ENCODE results near the gene RNF224. TPM values are rescaled to one million over a fixed set of nuclear protein-coding genes. Genes with fewer than 3 reads are reported as not detected.

The RNF224 gene
- total RNA-seq, 1 experiment from 2014 or later, result 3.9 TPM

DNA sequence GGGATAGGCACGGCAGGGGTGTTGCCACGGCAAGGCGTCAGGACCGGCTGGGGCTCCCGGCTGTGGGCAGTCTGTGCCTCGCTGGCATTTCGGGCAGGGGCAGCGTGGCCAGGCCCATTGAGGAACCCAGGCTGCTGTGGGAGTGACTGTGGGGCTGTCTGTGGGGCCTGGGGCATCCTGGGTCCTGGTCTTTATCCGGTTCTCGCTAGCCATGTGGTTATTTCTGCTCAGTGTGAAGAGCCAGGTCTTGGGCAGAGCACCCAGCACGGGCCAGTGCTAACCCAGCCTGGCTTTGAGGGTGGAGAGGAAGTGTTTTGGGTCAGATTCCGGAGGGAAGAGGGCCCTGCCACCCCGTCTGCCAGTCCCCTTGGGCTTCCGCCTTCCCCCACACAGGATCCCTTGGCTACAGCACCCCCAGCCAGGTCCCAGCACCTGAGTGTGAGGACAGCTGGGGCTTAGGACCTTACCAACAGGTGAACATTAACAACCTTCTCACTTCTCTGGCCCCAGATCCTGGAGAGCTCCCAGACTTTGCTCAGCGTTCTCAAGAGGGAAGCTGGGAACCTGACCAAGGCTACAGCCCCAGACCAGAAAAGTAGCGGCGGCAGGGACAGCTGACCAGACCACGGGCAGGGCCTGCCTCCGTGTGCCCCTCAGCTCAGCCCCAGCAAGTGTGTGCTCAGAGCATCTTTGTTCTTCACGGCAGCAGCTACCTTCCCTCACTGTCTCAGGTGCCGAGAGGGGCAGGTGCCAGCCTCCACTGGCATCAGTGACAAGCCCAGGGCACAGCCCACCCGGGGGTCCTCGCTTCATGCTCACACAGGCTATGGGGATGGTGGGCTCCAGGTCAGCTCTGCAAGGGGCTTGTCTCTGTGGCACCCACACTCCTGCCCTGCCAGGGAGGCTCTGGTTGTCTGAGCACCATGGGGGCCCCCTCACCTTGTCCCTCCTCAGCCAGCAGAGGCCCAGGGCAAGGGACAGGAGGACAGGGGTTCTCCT is 37.7 kb upstream of the RNF224 start:
- Histone ChIP-seq H3K4me1 (replicated peaks; ENCODE audit: insufficient read depth) (peaks cover 38% of the 10 kb centered on the region), H3K36me3 (ENCODE audit: low read depth) (no peaks in the 10 kb centered on the region), H3K27ac (peak overlapping the region; percentile 74), H3K4me2 (peak overlapping the region; percentile 92), H3K27me3 (ENCODE audit: insufficient read depth, low read depth) (no peaks in the 10 kb centered on the region), H3K79me2 (ENCODE audit: low read depth) (peaks cover 46% of the 10 kb centered on the region), H3K9me2 (ENCODE audit: insufficient read depth) (no peaks in the 10 kb centered on the region), H2AFZ (peak overlapping the region; percentile 56), H4K20me1 (ENCODE audit: insufficient read depth) (peaks cover 32% of the 10 kb centered on the region), H3F3A (ENCODE audit: insufficient read depth, low read depth) (peaks cover 18% of the 10 kb centered on the region), H3K9me3 (ENCODE audit: insufficient read depth, low read depth) (no peaks in the 10 kb centered on the region), H3K4me3 (peak overlapping the region; percentile 97)
- POLR2A ChIA-PET (ENCODE audit: unreplicated experiment), result interaction anchor here (0.6 to 1.8 kb wide), 14 partner anchors 9 to 269 kb away, joined by 3 to 14 read pairs (median 6); partner anchors contain the start of genes CYSRT1, NSMF, RNF208 and TPRN
- intact Hi-C loops (cut with micrococcal nuclease; ENCODE audit: unreplicated experiment), result loop anchor here (1.0 to 2.0 kb wide), 4 partner anchors 11 to 61 kb away; partner anchors contain the start of genes TMEM210 and TPRN
- CTCF ChIA-PET, result interaction anchor here (0.6 to 2.8 kb wide), 8 partner anchors 11 to 401 kb away, joined by 3 to 15 read pairs (median 4); partner anchors contain the start of gene RNF224
- TF ChIP-seq, protein P1, sequence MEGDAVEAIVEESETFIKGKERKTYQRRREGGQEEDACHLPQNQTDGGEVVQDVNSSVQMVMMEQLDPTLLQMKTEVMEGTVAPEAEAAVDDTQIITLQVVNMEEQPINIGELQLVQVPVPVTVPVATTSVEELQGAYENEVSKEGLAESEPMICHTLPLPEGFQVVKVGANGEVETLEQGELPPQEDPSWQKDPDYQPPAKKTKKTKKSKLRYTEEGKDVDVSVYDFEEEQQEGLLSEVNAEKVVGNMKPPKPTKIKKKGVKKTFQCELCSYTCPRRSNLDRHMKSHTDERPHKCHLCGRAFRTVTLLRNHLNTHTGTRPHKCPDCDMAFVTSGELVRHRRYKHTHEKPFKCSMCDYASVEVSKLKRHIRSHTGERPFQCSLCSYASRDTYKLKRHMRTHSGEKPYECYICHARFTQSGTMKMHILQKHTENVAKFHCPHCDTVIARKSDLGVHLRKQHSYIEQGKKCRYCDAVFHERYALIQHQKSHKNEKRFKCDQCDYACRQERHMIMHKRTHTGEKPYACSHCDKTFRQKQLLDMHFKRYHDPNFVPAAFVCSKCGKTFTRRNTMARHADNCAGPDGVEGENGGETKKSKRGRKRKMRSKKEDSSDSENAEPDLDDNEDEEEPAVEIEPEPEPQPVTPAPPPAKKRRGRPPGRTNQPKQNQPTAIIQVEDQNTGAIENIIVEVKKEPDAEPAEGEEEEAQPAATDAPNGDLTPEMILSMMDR (conservative IDR thresholded peaks at IDR 0.05), result 0 out of 2 replicates have a peak, but pooled peaks have one; percentile 1
- no peak for TF ChIP-seq EZH2 (IDR thresholded peaks at IDR 0.05; ENCODE audit: low read depth)
- no peak for DNase-seq
- BruUV-seq (replicated peaks), result TSS peak; percentile 72

DNA sequence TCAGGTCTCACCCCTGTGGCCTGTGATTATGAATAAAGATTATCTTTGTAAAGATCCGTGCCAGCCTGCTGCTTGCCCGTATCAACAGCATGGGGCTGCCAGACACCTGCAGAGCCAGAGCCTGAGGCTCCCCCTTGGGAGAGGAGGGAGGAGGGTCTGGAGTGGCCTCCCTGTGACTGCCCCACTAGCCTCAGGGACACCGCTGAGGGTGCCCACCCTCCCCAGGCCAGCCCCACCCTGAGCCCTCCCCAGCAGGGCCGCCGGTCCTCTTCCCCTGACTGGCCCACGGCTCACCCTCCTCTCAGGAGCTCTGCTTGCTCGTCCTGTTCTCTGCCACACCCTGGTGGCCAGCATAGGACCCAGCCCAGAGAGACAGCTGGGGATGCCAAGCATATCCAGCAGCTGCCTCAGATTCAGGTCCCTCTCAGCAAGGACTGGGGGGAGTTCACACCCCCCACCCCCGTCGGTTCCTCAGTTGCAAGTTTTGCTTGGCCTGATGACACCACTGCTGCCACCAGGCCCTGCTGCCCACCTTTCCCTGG is 36.9 kb upstream of the RNF224 start:
- peak in 1 of 2 experiments; percentile 42 for DNase-seq
- no peak overlapping the region for H3K27ac ChIP-seq
- no peaks in the 10 kb centered on the region for H3K36me3 ChIP-seq (ENCODE audit: low read depth)
- H3K4me3 ChIP-seq, result no peak overlapping the region; the same call in 1 of the 2 replicates
- peak overlapping the region; percentile 92 for H3K4me2 ChIP-seq
- no peak for TF ChIP-seq EZH2 (IDR thresholded peaks at IDR 0.05; ENCODE audit: low read depth)
- TF ChIP-seq, protein P1 (conservative IDR thresholded peaks at IDR 0.05), result peak; percentile 35; the same call in 1 of the 2 replicates
- H4K20me1 ChIP-seq (ENCODE audit: insufficient read depth), result peaks cover 40% of the 10 kb centered on the region
- H3K4me1 ChIP-seq (replicated peaks; ENCODE audit: insufficient read depth), result peaks cover 46% of the 10 kb centered on the region
- BruUV-seq (replicated peaks), result no TSS peak
- no peaks in the 10 kb centered on the region for H3K9me3 ChIP-seq (ENCODE audit: insufficient read depth, low read depth)
- ChIA-PET POLR2A (ENCODE audit: unreplicated experiment) (no interaction called here), CTCF (interaction anchor here (0.6 to 2.8 kb wide), 4 partner anchors 33 to 63 kb away, joined by 3 to 15 read pairs (median 8); partner anchors contain the start of genes CYSRT1 and RNF224)
- H2AFZ ChIP-seq, result no peak overlapping the region
- H3K79me2 ChIP-seq (ENCODE audit: low read depth), result peaks cover 52% of the 10 kb centered on the region
- H3F3A ChIP-seq (ENCODE audit: insufficient read depth, low read depth), result peaks cover 26% of the 10 kb centered on the region
- H3K9me2 ChIP-seq (ENCODE audit: insufficient read depth), result no peaks in the 10 kb centered on the region
- intact Hi-C loops (cut with micrococcal nuclease; ENCODE audit: unreplicated experiment), result no loop called here
- H3K27me3 ChIP-seq (ENCODE audit: insufficient read depth, low read depth), result no peaks in the 10 kb centered on the region

DNA sequence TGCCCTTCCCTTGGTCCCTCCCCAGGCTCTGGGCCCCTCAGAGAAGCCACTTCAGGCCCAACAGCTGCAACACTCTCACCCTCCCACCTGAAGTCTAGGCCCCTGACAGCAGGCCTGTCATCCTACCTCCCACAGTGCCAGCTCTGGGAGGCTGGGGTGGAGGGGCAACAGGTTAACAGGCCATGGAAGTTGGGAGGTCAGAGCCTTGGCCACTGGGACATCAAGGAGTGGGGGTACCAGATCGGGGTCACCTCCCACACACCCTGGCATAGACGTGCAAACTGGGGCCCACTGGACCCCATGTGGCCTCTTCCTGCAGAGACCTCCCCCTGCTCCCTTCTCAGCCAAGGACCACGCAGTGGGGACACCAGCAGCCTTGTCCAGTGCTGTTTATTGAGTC is 36.1 kb upstream of the RNF224 start:
- CTCF ChIA-PET, result interaction anchor here (2.8 kb wide), 1 partner anchor 36 kb away, joined by 15 read pairs; the partner anchor contains the start of gene RNF224
- POLR2A ChIA-PET (ENCODE audit: unreplicated experiment), result no interaction called here
- BruUV-seq (replicated peaks), result no TSS peak

More for the DNA sequence above, 36.1 kb upstream of the RNF224 start:
- Histone ChIP-seq H3K27me3 (ENCODE audit: insufficient read depth, low read depth) (no peaks in the 10 kb centered on the region), H3K4me2 (no peak overlapping the region), H3K27ac (no peak overlapping the region), H3K4me1 (replicated peaks; ENCODE audit: insufficient read depth) (peaks cover 54% of the 10 kb centered on the region), H3K36me3 (ENCODE audit: low read depth) (no peaks in the 10 kb centered on the region), H2AFZ (no peak overlapping the region), H4K20me1 (ENCODE audit: insufficient read depth) (peaks cover 47% of the 10 kb centered on the region), H3F3A (ENCODE audit: insufficient read depth, low read depth) (peaks cover 33% of the 10 kb centered on the region), H3K9me3 (ENCODE audit: insufficient read depth, low read depth) (no peaks in the 10 kb centered on the region), H3K79me2 (ENCODE audit: low read depth) (peaks cover 55% of the 10 kb centered on the region), H3K4me3 (no peak overlapping the region), H3K9me2 (ENCODE audit: insufficient read depth) (no peaks in the 10 kb centered on the region)
- DNase-seq, result no peak
- intact Hi-C loops (cut with micrococcal nuclease; ENCODE audit: unreplicated experiment), result no loop called here
- TF ChIP-seq EZH2 (IDR thresholded peaks at IDR 0.05; ENCODE audit: low read depth), result no peak
- TF ChIP-seq, protein P1 (conservative IDR thresholded peaks at IDR 0.05), result no peak

Measured in PC-9 (cell line).